Gastroesophageal sphincter (tissue), 4 donors: Measurements from ENCODE around the gene ECEL1. TPM values are rescaled to one million over a fixed set of nuclear protein-coding genes. Genes with fewer than 3 reads are reported as not detected.
"Not testable (repeated sequence)": the region's sequence is repeated elsewhere in the genome, so short reads cannot be mapped to it uniquely, and the experiment has no call there.

Source experiments
- ATAC-seq: fragments of 150-250 bp; one replicate; pipeline ENCODE4 v1.9.1; 2016; ENCODE audit warnings: mild to moderate bottlenecking, moderate library complexity
- H3K27ac ChIP-seq, 4 donors: fragments of 200-600 bp; sonication (generic) in 3 of 4; 1 replicate in 3 of 4; 2 replicates in 1 of 4; pipeline ENCODE4 v1.5.1; 2016 to 2019
- H3K27me3 ChIP-seq: fragments of 200-600 bp; sonication (generic); one replicate; pipeline ENCODE4 v1.5.1; 2019
- H3K36me3 ChIP-seq, 2 donors: fragments of 200-600 bp; sonication (generic); one replicate each; pipeline ENCODE4 v1.5.1; 2019; ENCODE audit warnings: control low read depth in 1 of 2
- H3K4me1 ChIP-seq, 3 donors: fragments of 200-600 bp; sonication (generic); 1 replicate in 2 of 3; 2 replicates in 1 of 3; pipeline ENCODE4 v1.5.1; 2016 to 2019; ENCODE audit warnings: control low read depth in 2 of 3
- H3K4me3 ChIP-seq, 2 donors: fragments of 200-600 bp; sonication (generic); one replicate each; pipeline ENCODE4 v1.5.1; 2019; ENCODE audit warnings: mild to moderate bottlenecking in 1 of 2, moderate library complexity in 1 of 2
- H3K9me3 ChIP-seq, 3 donors: fragments of 200-600 bp; sonication (generic); one replicate each; pipeline ENCODE4 v1.5.1; 2017 to 2019; ENCODE audit warnings: control low read depth in 2 of 3
- CTCF ChIP-seq, 4 experiments: fragments of 200-600 bp in 2 of 4; fragments of 450-650 bp in 2 of 4; sonication (generic) in 1 of 4; IDR thresholded peaks; one replicate each; pipeline ENCODE4 v1.5.1; 2017 to 2019; ENCODE audit warnings: antibody characterized with exemption in 4 of 4, mild to moderate bottlenecking in 2 of 4, moderate library complexity in 2 of 4
- EP300 ChIP-seq: sonication (generic); formaldehyde crosslinking; IDR thresholded peaks from one replicate; pipeline ENCODE4 v1.6.1; 2017; ENCODE audit warnings: antibody characterized with exemption, mild to moderate bottlenecking
- POLR2A ChIP-seq, 2 donors: fragments of 450-650 bp; IDR thresholded peaks; one replicate each; pipeline ENCODE4 v1.6.1; 2017; ENCODE audit warnings: antibody characterized with exemption in 2 of 2, mild to moderate bottlenecking in 2 of 2, moderate library complexity in 1 of 2
- POLR2AphosphoS5 ChIP-seq: sonication (generic); formaldehyde crosslinking; IDR thresholded peaks from one replicate; pipeline ENCODE4 v1.6.1; 2017; ENCODE audit warnings: antibody characterized with exemption
- WGBS, 2 donors: methylation state at CpG; one replicate each; pipeline ENCODE4 v1.1.5; 2018; ENCODE audit warnings: low coverage in 1 of 2; 5-methylcytosine and 5-hydroxymethylcytosine counted together
- total RNA-seq, 4 donors: library from RNA; depleted of rRNA; stranded (reverse); fragments of >200 nt; gene quantifications; one replicate each; pipeline ENCODE4 v1.1.0, GENCODE V29; 2016

The ECEL1 gene
- total RNA-seq, 4 donors from 2014 or later = 1.1 to 1.4 TPM; not detected in 2

- H3K9me3 ChIP-seq, H3K27ac ChIP-seq, H3K36me3 ChIP-seq, ATAC-seq, H3K4me3 ChIP-seq, H3K4me1 ChIP-seq: not testable (repeated sequence)
- peaks cover 11% of the 10 kb centered on the region for H3K27me3 ChIP-seq
- no CpG with 5 or more reads among the region's 13 CpGs for WGBS, 2 donors
Measured at GRCh38 chr2:232442431-232442830, 45.2 kb downstream of the ECEL1 start.

GRCh38 chr2:232441922-232442321 is 45.7 kb downstream of the ECEL1 start:
- not testable (repeated sequence) for H3K36me3 ChIP-seq, ATAC-seq, H3K4me1 ChIP-seq, H3K27ac ChIP-seq, H3K4me3 ChIP-seq, H3K9me3 ChIP-seq
- 80% methylated on average over 1 of the region's 10 CpGs; no CpG with 5 or more reads in 1 of the 2 donors for WGBS, 2 donors
- peaks cover 13% of the 10 kb centered on the region for H3K27me3 ChIP-seq

GRCh38 chr2:232441147-232441651 is 46.4 kb downstream of the ECEL1 start:
- no peaks in the 10 kb centered on the region for H3K9me3 ChIP-seq
- H3K27ac ChIP-seq = no peak overlapping the region
- peaks cover 13% of the 10 kb centered on the region for H3K27me3 ChIP-seq
- H3K4me1 ChIP-seq = peaks cover 0 to 5% (median 0%) of the 10 kb centered on the region in 3 donors
- no peaks in the 10 kb centered on the region for H3K36me3 ChIP-seq
- no peak for TF ChIP-seq CTCF (IDR thresholded peaks at IDR 0.05)
- TF ChIP-seq EP300 = no peak
- TF ChIP-seq POLR2AphosphoS5 = no peak
- no peak for TF ChIP-seq POLR2A (IDR thresholded peaks at IDR 0.05)
- H3K4me3 ChIP-seq = no peak overlapping the region
- 66% methylated on average over 6 of the region's 12 CpGs; no CpG with 5 or more reads in 1 of the 2 donors for WGBS, 2 donors
- no peak for ATAC-seq

- 13 to 100% methylated on average over 1 to 6 of the region's 16 CpGs for WGBS, 2 donors
- ATAC-seq = peak; percentile 73
- H3K9me3 ChIP-seq = not testable (repeated sequence)
Measured at GRCh38 chr2:232440220-232441018, 47.2 kb downstream of the ECEL1 start.

GRCh38 chr2:232439758-232440135 is 47.9 kb downstream of the ECEL1 start:
- Histone ChIP-seq H3K27ac (no peak overlapping the region), H3K9me3 (no peaks in the 10 kb centered on the region), H3K4me1 (peaks cover 0 to 5% (median 0%) of the 10 kb centered on the region in 3 donors), H3K27me3 (peaks cover 13% of the 10 kb centered on the region), H3K4me3 (no peak overlapping the region), H3K36me3 (no peaks in the 10 kb centered on the region)
- no peak for ATAC-seq
- 40% methylated on average over 1 of the region's 5 CpGs; no CpG with 5 or more reads in 1 of the 2 donors for WGBS, 2 donors
- TF ChIP-seq EP300 (no peak), CTCF (IDR thresholded peaks at IDR 0.05) (peak in 1 of 4 experiments; percentile 53), POLR2A (IDR thresholded peaks at IDR 0.05) (no peak)

More at GRCh38 chr2:232440220-232441018, 47.2 kb downstream of the ECEL1 start:
- H3K27ac ChIP-seq, H3K36me3 ChIP-seq, H3K4me1 ChIP-seq, H3K4me3 ChIP-seq: not testable (repeated sequence)
- H3K27me3 ChIP-seq = peaks cover 13% of the 10 kb centered on the region
- TF ChIP-seq CTCF (IDR thresholded peaks at IDR 0.05) = peak in 3 of 4 experiments; percentile 89 to 93 (median 91)
